Loucy (cell line): ENCODE results near the gene OR1N2.

ENCODE experiments used
- CTCF ChIP-seq: fragments of 200-600 bp; sonication (generic); conservative IDR thresholded peaks from 2 replicates; pipeline ENCODE4 v1.5.1; 2014; ENCODE audit warnings: mild to moderate bottlenecking, antibody characterized with exemption, low read length
- EZH2phosphoT487 ChIP-seq: fragments of 200-600 bp; IDR thresholded peaks from 2 replicates; pipeline ENCODE4 v1.6.1; 2018; ENCODE audit warnings: antibody characterized with exemption, mild to moderate bottlenecking, moderate library complexity, borderline replicate concordance

DNA sequence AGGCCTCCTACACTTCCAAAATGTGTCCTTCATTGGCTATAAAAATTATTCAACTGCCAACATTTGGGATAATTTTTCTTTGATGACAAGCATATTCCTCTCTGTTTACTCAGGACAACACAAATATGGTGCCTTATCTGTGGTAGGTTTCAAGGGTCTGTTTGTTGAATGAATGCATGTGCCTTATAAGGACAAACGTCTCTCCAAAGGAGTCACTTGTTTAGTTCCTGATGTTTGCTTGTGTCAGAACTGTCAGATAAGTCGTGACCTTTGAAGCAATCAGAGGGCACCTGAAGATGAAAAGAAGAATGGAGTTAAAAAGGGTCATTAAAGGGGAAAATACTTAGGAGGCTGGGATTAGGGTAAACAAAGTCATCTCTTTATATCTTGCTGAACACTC lies 45.9 kb upstream of the OR1N2 start:
- no peak for TF ChIP-seq CTCF
- TF ChIP-seq EZH2phosphoT487, result no peak
